Measurements from ENCODE around the gene FYN. TPM values are rescaled to one million over a fixed set of nuclear protein-coding genes. Genes with fewer than 3 reads are reported as not detected.

The FYN gene
- total RNA-seq, 4 donors from 2014 or later, result 108 to 281 (median 186) TPM

- no peak for DNase-seq (ENCODE audit: low spot score)
- no peak for ATAC-seq (ENCODE audit: low FRiP score)
- no peak for TF ChIP-seq CTCF (IDR thresholded peaks at IDR 0.05)
Observed at GRCh38 chr6:111720931-111721496, 152.2 kb downstream of the FYN start.

- TF ChIP-seq CTCF (IDR thresholded peaks at IDR 0.05), result no peak
- ATAC-seq (ENCODE audit: low FRiP score), result no peak
- no peak for DNase-seq (ENCODE audit: low spot score)
Observed at GRCh38 chr6:111718990-111719389, 154.3 kb downstream of the FYN start.

- DNase-seq (ENCODE audit: low spot score) (no peak), ATAC-seq (ENCODE audit: low FRiP score) (no peak)
- no peak for TF ChIP-seq CTCF (IDR thresholded peaks at IDR 0.05)
Observed at GRCh38 chr6:111718326-111718725, 154.9 kb downstream of the FYN start.

GRCh38 chr6:111717621-111718020 lies 155.6 kb downstream of the FYN start:
- TF ChIP-seq CTCF (IDR thresholded peaks at IDR 0.05), result no peak
- ATAC-seq (ENCODE audit: low FRiP score) (no peak), DNase-seq (ENCODE audit: low spot score) (no peak)

- TF ChIP-seq CTCF (IDR thresholded peaks at IDR 0.05), result no peak
- ATAC-seq (ENCODE audit: low FRiP score), result no peak
- DNase-seq (ENCODE audit: low spot score), result no peak
Observed at GRCh38 chr6:111716325-111716724, 156.9 kb downstream of the FYN start.

- TF ChIP-seq CTCF (IDR thresholded peaks at IDR 0.05), result no peak
- ATAC-seq (ENCODE audit: low FRiP score), result no peak
- DNase-seq (ENCODE audit: low spot score), result no peak
Observed at GRCh38 chr6:111715321-111715720, 157.9 kb downstream of the FYN start.

GRCh38 chr6:111714416-111715270 lies 158.6 kb downstream of the FYN start:
- DNase-seq (ENCODE audit: low spot score), result no peak
- ATAC-seq (ENCODE audit: low FRiP score), result no peak
- no peak for TF ChIP-seq CTCF (IDR thresholded peaks at IDR 0.05)
